ENCODE measurements around the gene PDZD8.

DNA sequence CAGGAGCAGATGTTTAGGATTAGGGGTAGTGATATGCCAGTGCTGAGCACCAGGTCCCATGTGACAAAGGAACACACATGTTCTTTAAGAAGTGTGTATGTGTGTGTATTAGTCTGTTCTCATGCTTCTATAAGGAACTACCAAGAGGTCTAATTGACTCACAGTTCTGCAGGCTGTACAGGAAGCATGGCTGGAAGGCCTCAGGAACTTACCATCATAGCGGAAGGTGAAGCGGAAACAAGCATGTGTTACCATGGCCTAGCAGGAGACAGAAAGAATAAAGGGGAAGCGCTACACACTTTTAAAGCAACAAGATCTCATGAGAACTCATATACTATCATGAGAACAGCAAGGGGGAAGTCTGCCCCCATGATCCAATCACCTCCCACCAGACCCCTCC is 22.8 kb upstream of the PDZD8 start:
- TF ChIP-seq, protein P1, sequence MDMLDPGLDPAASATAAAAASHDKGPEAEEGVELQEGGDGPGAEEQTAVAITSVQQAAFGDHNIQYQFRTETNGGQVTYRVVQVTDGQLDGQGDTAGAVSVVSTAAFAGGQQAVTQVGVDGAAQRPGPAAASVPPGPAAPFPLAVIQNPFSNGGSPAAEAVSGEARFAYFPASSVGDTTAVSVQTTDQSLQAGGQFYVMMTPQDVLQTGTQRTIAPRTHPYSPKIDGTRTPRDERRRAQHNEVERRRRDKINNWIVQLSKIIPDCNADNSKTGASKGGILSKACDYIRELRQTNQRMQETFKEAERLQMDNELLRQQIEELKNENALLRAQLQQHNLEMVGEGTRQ (IDR thresholded peaks at IDR 0.05), result no peak
- TF ChIP-seq FOSL2 (IDR thresholded peaks at IDR 0.05) (no peak), FOSL2 (CRISPR knock-in tag; IDR thresholded peaks at IDR 0.05) (no peak), CTCF (IDR thresholded peaks at IDR 0.05) (no peak), POLR2A (IDR thresholded peaks at IDR 0.05; ENCODE audit: low read length) (no peak), HDAC2 (IDR thresholded peaks at IDR 0.05) (no peak), KDM1A (IDR thresholded peaks at IDR 0.05; ENCODE audit: low read depth) (no peak), NFE2L2 (conservative IDR thresholded peaks at IDR 0.05; ENCODE audit: low read length) (no peak), HOXA7 (CRISPR knock-in tag; IDR thresholded peaks at IDR 0.05) (no peak), RCOR1 (IDR thresholded peaks at IDR 0.05; ENCODE audit: low read depth, low read length) (no peak), SMC3 (IDR thresholded peaks at IDR 0.05) (no peak), RAD21 (conservative IDR thresholded peaks at IDR 0.05 in 1 of 2, IDR thresholded peaks at IDR 0.05 in 1 of 2) (no peak)
- TF ChIP-seq, protein P2, sequence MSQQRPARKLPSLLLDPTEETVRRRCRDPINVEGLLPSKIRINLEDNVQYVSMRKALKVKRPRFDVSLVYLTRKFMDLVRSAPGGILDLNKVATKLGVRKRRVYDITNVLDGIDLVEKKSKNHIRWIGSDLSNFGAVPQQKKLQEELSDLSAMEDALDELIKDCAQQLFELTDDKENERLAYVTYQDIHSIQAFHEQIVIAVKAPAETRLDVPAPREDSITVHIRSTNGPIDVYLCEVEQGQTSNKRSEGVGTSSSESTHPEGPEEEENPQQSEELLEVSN (IDR thresholded peaks at IDR 0.05; ENCODE audit: borderline replicate concordance, low read depth), result no peak
- TF ChIP-seq, protein P3, sequence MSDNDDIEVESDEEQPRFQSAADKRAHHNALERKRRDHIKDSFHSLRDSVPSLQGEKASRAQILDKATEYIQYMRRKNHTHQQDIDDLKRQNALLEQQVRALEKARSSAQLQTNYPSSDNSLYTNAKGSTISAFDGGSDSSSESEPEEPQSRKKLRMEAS (IDR thresholded peaks at IDR 0.05), result no peak

Measured in A549 (cell line).